DOHH2 (cell line): ENCODE results near the gene MBP.

Experiments used
- H3F3A ChIP-seq: fragments of 200-600 bp; sonication (generic), shearing (Covaris generic); 2 replicates; pipeline ENCODE4 v1.6.0; 2016; ENCODE audit warnings: antibody characterized with exemption, mild to moderate bottlenecking; ENCODE audit not compliant: control insufficient read depth, insufficient read depth
- H3K27ac ChIP-seq: fragments of 200-600 bp; sonication (generic); 2 replicates; pipeline ENCODE4 v1.5.1; 2014; ENCODE audit warnings: low read depth, mild to moderate bottlenecking, low read length, moderate library complexity
- H3K27me3 ChIP-seq: fragments of 200-600 bp; sonication (generic); 2 replicates; pipeline ENCODE4 v1.6.1; 2014; ENCODE audit warnings: mild to moderate bottlenecking, low read length, mixed read lengths; ENCODE audit not compliant: control insufficient read depth
- H3K36me3 ChIP-seq: fragments of 200-600 bp; sonication (generic); 2 replicates; pipeline ENCODE4 v1.6.1; 2014; ENCODE audit warnings: mild to moderate bottlenecking, low read length, moderate library complexity, mixed read lengths; ENCODE audit not compliant: control insufficient read depth
- H3K4me1 ChIP-seq: fragments of 200-600 bp; sonication (generic); 2 replicates; pipeline ENCODE4 v1.6.1; 2014; ENCODE audit warnings: mild to moderate bottlenecking, low read length, mixed read lengths; ENCODE audit not compliant: control insufficient read depth
- H3K4me2 ChIP-seq: fragments of 200-600 bp; sonication (generic); 2 replicates; pipeline ENCODE4 v1.6.0; 2014; ENCODE audit warnings: mild to moderate bottlenecking, low read length, moderate library complexity
- H3K4me3 ChIP-seq: fragments of 200-600 bp; sonication (generic); 2 replicates; pipeline ENCODE4 v1.5.1; 2014; ENCODE audit warnings: mild to moderate bottlenecking, low read length, mixed read lengths
- H3K79me2 ChIP-seq: fragments of 200-600 bp; sonication (generic); 2 replicates; pipeline ENCODE4 v1.6.1; 2014; ENCODE audit warnings: mild to moderate bottlenecking, low read length, mixed read lengths; ENCODE audit not compliant: control insufficient read depth
- H3K9me2 ChIP-seq: fragments of 200-600 bp; sonication (generic); replicated peaks from 2 replicates; pipeline ENCODE4 v1.6.1; 2014; ENCODE audit warnings: mild to moderate bottlenecking, low read length, mixed read lengths; ENCODE audit not compliant: control insufficient read depth
- H3K9me3 ChIP-seq: fragments of 200-600 bp; sonication (generic); 2 replicates; pipeline ENCODE4 v1.6.1; 2014; ENCODE audit warnings: antibody characterized with exemption, low read length, mixed read lengths; ENCODE audit not compliant: control insufficient read depth, insufficient read depth
- H4K20me1 ChIP-seq: fragments of 200-600 bp; sonication (generic); 2 replicates; pipeline ENCODE4 v1.6.0; 2014; ENCODE audit warnings: low read depth, mild to moderate bottlenecking, antibody characterized with exemption, low read length, moderate library complexity; ENCODE audit not compliant: control insufficient read depth, insufficient read depth
- EZH2phosphoT487 ChIP-seq: fragments of 200-600 bp; sonication (generic); IDR thresholded peaks from 2 replicates; pipeline ENCODE4 v1.6.1; 2017; ENCODE audit warnings: borderline replicate concordance, mild to moderate bottlenecking, antibody characterized with exemption, low read length, moderate library complexity, mixed read lengths
- TF ChIP-seq, protein P1 (sequence below): fragments of 200-600 bp; sonication (generic); IDR thresholded peaks from one replicate; pipeline ENCODE4 v1.5.1; 2014; ENCODE audit warnings: antibody characterized with exemption, mild to moderate bottlenecking, low read depth, low read length; ENCODE audit not compliant: poor library complexity, severe bottlenecking

Gene MBP

DNA sequence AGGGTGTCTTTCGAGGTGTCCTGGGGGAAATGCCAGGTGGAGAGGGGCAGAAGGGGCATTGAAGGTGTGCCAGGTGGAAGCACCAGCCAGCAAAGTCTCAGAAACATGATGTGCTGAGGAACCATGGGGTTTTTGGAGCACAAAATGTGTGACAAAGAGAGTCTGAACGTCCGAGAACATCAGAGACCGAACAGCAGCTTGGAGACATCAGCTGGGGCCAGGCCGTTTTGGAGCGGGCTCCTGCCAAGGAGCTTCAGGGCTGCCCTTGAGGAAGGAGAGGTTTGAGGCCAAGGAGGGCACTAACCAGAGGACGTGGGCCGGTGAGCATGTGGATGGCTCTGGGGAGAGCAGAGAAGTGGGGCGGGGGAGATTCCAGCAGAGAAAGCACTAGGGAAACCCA is 5.3 kb upstream of the MBP start:
- Histone ChIP-seq H3K79me2 (no peaks in the 10 kb centered on the region), H3K27ac (no peak overlapping the region), H3F3A (peaks cover 5% of the 10 kb centered on the region), H3K4me1 (peaks cover 16% of the 10 kb centered on the region), H3K4me3 (no peak overlapping the region), H3K36me3 (no peaks in the 10 kb centered on the region), H3K9me3 (peaks cover 4% of the 10 kb centered on the region; the same call in 1 of the 2 replicates), H4K20me1 (no peaks in the 10 kb centered on the region), H3K4me2 (no peak overlapping the region), H3K9me2 (no peaks in the 10 kb centered on the region), H3K27me3 (peaks cover 4% of the 10 kb centered on the region)
- no peak for TF ChIP-seq EZH2phosphoT487
- TF ChIP-seq, protein P1, sequence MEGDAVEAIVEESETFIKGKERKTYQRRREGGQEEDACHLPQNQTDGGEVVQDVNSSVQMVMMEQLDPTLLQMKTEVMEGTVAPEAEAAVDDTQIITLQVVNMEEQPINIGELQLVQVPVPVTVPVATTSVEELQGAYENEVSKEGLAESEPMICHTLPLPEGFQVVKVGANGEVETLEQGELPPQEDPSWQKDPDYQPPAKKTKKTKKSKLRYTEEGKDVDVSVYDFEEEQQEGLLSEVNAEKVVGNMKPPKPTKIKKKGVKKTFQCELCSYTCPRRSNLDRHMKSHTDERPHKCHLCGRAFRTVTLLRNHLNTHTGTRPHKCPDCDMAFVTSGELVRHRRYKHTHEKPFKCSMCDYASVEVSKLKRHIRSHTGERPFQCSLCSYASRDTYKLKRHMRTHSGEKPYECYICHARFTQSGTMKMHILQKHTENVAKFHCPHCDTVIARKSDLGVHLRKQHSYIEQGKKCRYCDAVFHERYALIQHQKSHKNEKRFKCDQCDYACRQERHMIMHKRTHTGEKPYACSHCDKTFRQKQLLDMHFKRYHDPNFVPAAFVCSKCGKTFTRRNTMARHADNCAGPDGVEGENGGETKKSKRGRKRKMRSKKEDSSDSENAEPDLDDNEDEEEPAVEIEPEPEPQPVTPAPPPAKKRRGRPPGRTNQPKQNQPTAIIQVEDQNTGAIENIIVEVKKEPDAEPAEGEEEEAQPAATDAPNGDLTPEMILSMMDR = no peak

DNA sequence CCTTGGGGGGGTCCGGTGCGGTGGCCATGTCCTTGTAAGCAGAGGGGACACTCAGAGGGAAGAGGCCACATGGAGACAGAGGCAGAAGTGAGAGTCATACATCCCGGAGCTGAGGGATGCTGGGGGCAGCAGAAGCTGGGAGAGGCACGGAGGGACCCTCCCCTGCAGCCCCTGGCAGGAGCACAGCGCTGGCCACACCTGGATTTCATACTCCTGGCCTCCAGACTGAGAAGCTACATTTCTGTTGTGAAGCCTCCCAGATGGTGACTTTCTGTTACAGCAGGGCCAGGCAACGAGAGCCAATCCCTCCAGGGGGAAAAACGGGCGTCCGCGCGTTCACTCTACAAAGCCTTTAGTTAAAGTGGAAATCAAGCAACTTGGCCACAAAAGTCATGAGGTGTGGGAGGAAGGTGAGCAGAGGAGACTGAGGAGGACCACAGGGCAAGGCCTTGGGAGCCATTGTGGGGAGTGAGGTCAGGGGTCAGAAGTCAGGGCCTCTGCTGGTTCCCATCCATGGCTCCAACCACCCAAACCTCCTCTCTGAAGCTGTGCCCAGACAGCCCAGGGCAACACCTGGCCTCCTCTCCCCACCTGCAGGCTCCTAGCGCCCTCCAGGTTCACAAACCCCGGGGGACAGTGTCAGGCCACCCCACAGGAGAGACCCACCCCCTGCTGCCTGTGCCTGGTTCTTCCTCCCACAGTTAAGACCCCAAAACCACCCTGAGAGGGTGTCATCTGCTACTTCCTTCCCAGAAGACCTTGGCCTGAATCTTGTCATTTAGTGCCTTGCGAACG is 4.5 kb upstream of the MBP start:
- peaks cover 2% of the 10 kb centered on the region; the same call in 1 of the 2 replicates for H3K79me2 ChIP-seq
- H3K27me3 ChIP-seq = peaks cover 5% of the 10 kb centered on the region
- no peak overlapping the region for H3K4me3 ChIP-seq
- H3F3A ChIP-seq = peaks cover 5% of the 10 kb centered on the region
- TF ChIP-seq, protein P1 = no peak
- no peak for TF ChIP-seq EZH2phosphoT487
- no peaks in the 10 kb centered on the region for H4K20me1 ChIP-seq
- peaks cover 3% of the 10 kb centered on the region; the same call in 1 of the 2 replicates for H3K9me3 ChIP-seq
- no peak overlapping the region for H3K4me2 ChIP-seq
- peaks cover 18% of the 10 kb centered on the region for H3K4me1 ChIP-seq
- H3K36me3 ChIP-seq = no peaks in the 10 kb centered on the region; the same call in 1 of the 2 replicates
- no peak overlapping the region for H3K27ac ChIP-seq
- H3K9me2 ChIP-seq = no peaks in the 10 kb centered on the region

DNA sequence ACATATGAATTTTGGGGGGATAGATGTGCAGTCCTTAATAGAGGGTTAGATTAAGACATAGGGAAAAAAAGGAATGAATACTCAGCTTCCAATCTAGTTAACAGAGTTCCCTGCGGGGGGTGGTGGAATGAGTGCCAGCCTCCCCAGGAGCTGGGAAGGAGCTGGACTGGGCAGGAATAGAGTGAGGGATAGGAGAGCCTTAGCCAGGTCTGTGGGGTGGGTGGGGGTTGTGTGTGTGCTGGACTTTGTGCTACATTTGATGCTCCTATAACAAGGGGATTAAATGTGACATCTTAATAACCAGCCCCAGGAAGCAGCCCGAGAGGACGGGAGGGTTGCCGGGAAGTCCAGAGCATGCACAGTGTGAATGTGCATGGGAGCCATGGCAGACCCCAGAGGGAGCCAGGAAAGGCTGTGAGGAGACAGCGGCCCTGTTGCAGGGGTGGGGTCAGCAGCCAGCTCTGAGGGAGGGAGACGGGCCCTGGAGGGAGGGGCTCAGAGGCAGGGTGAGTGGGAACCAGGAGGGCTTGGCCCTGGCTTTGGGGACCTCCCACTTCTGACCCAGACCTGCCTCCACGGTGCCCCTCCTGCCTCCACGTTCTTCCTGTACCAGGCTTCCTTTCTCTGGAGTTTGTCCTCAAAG is 3.6 kb upstream of the MBP start:
- Histone ChIP-seq H4K20me1 (no peaks in the 10 kb centered on the region), H3K4me2 (no peak overlapping the region), H3K4me1 (peaks cover 18% of the 10 kb centered on the region), H3K9me2 (no peaks in the 10 kb centered on the region), H3K79me2 (peaks cover 11% of the 10 kb centered on the region), H3F3A (peaks cover 5% of the 10 kb centered on the region), H3K27me3 (peaks cover 5% of the 10 kb centered on the region), H3K27ac (no peak overlapping the region), H3K9me3 (no peaks in the 10 kb centered on the region), H3K36me3 (no peaks in the 10 kb centered on the region; the same call in 1 of the 2 replicates), H3K4me3 (no peak overlapping the region)
- no peak for TF ChIP-seq EZH2phosphoT487
- TF ChIP-seq, protein P1 = no peak
